ENCODE data around the gene RNASEH1.

- TF ChIP-seq, protein P1, sequence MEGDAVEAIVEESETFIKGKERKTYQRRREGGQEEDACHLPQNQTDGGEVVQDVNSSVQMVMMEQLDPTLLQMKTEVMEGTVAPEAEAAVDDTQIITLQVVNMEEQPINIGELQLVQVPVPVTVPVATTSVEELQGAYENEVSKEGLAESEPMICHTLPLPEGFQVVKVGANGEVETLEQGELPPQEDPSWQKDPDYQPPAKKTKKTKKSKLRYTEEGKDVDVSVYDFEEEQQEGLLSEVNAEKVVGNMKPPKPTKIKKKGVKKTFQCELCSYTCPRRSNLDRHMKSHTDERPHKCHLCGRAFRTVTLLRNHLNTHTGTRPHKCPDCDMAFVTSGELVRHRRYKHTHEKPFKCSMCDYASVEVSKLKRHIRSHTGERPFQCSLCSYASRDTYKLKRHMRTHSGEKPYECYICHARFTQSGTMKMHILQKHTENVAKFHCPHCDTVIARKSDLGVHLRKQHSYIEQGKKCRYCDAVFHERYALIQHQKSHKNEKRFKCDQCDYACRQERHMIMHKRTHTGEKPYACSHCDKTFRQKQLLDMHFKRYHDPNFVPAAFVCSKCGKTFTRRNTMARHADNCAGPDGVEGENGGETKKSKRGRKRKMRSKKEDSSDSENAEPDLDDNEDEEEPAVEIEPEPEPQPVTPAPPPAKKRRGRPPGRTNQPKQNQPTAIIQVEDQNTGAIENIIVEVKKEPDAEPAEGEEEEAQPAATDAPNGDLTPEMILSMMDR (conservative IDR thresholded peaks at IDR 0.05; ENCODE audit: low read depth, low read length): no peak
- no peak for TF ChIP-seq MXI1 (IDR thresholded peaks at IDR 0.05; ENCODE audit: borderline replicate concordance, low read depth, low read length)
Observed at GRCh38 chr2:3598912-3599854, 41.0 kb upstream of the RNASEH1 start.
